ENCODE measurements around the gene PXMP2.
A peak's percentile ranks its signal among the peaks of the same experiment; 100 is the strongest.

DNA sequence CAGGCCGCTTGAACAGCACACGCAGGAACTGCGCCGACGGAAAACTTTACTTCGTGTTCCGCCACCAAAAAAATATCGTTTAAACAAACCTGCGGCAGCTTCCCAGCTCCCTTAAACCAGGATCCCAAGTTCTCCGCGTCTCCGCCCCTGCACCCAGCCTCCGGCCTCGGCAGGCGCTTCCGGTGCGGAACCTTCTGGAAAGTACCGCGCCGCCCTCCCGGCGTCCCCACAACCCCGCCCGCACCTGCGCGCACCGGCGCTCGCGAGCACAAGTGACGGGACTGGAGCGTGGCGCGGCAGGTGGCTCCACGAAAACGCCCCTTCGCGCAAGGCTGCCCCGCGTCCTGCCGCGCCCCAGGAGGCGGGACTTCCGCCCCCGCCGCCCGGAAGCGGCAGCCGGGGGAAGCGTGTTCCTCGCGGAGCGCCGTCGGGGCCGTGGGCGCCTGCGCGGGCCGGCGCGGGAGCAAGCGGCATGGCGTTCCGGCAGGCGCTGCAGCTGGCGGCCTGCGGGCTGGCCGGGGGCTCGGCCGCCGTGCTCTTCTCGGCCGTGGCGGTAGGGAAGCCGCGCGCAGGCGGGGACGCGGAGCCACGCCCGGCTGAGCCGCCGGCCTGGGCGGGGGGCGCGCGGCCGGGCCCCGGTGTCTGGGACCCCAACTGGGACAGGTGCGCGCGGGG, 23.2 kb downstream of the PXMP2 start, which contains the start of gene PGAM5:
- TF ChIP-seq CTCF (IDR thresholded peaks at IDR 0.05) = peak; percentile 7; the same call in 1 of the 2 replicates
- TF ChIP-seq ZFX (IDR thresholded peaks at IDR 0.05; ENCODE audit: borderline replicate concordance) = no peak
